ENCODE data around the gene C20orf202.
A peak's percentile ranks its signal among the peaks of the same experiment; 100 is the strongest.
"Not testable (repeated sequence)": the region's sequence is repeated elsewhere in the genome, so short reads cannot be mapped to it uniquely, and the experiment has no call there.

The C20orf202 gene

DNA sequence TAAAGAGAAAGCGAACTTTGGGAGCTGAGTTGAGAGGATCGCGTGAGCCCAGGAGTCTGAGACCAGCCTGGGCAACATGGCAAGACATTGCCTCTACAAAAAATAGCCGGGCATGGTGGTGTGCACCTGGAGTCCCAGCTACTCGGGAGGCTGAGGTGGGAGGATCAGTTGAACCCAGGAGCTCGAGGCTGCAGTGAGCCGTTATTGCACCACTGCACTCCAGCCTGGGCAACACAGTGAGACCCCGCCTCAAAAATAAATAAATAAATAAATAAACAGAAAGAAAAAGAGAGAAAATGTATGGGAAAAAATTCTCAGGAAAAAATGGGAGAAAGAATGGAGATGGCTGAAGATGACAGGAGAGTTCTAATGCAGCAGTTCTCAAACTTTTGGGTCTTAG lies 2.5 kb downstream of the C20orf202 start:
- Histone ChIP-seq H3K4me3 (no peak overlapping the region), H3K27ac (no peak overlapping the region)

DNA sequence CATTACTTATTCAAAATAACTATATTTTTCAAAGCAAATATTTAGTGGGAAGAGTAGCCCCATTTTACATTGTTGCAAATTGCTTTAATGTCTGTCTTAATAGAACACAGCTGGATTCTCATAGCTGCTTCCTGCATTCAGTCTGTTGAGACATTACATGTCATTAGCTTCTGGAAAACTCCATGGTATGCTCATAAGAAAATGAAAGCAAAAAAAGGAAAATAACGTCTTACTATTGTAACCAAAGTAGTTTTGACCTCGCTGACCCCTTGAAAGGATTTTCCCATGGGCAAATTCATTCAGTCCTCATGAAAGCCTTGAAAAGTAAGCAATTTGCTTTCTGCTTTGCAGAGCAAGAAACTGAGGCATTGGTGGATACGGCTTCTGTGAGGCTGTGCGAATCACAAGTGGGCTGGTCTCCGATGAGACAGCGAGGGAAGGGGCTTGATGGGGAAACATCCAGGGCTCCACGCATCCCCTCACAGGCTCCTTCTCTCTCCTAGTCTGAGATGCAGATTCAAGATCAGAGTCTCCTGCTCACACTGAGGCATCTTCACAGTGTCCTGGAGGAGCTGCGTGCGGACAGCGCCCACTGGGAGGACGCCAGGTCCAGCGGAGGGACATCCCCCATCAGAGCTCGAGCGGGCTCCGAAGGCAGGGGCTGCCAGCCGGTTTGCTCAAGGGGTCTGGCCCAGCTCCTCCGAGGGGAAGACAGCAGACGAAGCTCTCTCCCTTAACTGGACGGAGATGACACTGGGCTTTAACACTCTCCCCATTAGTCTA lies 3.3 kb downstream of the C20orf202 start:
- peak overlapping the region in 1 of 21 experiments; percentile 28 for H3K27ac ChIP-seq
- H3K4me3 ChIP-seq, result no peak overlapping the region

DNA sequence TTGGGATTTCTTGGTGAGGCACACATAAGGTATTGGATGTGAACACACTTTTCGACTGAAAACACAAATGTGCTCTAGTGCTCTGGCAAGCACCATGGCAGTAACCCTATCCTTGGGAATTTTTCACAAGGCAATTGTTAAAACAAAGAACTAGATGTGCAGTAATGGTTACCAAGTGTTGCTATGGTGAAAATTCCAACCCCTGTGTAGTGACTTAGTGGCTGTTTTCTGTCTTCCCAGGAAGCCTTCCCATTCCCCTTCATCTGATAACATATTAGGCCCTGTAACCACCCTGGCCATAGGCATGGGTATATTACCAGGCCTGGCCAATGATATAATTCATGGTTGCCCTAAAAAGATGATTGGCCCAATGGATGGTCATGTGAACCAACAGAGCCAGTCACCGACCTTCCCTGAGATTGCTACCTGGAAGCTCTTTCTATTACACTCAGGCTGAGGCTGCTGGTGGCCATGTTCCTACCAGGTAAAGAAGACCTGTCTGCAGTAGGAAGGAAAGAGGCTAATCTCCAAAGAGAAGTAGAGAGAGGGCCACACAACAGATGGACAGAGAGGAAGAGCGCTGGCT lies 4.1 kb downstream of the C20orf202 start:
- Histone ChIP-seq H3K27ac (no peak overlapping the region), H3K4me3 (no peak overlapping the region)

DNA sequence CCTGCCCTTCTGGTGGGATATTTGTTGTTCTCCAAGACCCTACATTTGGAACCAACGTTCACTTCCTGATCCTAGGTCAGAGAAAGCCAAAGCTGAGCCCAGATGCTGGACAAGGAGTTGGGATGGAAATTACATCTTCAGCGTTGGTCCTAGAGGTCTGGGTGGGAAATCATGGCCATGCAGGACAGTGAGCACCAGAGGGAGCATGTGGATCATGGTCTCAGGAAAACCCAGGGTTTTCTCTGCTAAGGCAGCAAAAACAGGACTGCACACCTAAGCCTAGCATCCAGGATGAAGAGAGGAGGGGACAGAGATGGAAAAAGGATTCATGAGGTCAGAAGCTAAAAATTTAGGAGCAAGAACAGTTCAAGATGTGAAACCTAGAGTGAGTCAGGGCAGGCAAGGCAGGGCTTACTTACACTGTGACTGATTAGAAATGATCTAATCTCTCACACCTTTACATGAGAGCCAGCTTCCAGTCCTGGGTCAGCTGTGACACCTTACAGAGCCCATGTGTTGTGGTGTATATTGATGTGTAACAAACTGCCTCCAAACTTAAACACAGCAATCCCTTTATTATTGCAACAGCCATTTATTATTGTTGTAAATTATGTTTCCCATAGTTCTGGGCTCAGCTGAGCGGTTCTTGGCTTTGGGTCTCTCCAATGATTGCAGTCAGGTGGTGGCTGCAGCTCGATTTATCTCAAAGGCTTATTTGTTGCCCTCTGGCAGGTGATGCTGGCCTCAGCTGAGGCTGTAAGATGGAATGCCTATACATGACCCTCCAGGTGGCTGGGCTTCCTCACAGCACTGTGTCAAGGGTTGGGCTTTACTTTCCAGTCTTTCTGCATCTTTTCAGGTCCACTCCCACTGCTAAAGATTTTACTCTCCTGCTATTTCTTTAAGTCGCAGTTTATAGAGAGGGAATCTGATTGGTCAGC lies 6.5 kb downstream of the C20orf202 start:
- H3K4me3 ChIP-seq, result no peak overlapping the region

DNA sequence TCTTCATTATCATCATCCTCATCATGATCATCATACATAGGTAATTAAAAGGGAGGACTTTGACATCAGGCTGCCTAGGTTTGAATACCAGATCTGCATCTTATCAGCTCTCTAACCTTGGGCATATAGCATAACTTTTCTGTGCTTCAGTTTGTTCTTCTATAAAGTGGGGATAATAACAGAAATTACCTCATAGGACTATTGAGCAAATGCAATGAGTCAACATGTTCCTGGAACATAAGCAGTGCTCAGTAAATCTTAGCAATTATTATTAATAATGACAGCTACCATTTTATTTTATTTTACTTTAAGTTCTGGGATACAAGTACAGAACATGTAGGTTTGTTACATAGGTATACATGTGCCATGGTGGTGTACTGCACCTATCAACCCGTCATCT lies 7.2 kb downstream of the C20orf202 start:
- no peak overlapping the region for H3K27ac ChIP-seq

More for the DNA sequence above, 6.5 kb downstream of the C20orf202 start:
- no peak overlapping the region for H3K27ac ChIP-seq

DNA sequence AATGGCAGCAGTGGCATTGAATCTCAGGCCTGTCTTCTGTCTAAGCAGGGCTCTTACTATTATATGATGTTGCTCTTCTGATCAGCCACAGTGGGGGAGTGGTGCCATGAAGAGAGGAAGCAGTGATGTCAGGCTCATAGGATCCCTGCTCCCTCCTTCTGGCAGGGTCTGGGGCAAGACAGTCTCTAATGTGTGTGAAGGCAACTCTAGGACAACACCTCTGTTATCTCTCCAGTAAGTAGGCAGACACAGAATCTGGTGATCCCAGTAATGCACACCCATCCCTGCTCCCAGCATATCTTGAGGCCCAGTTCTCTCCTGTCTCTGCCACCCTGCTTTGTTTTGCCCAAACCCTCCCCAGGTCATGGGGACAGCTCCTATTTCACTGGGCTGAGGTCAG lies 8.8 kb downstream of the C20orf202 start:
- H3K27ac ChIP-seq, result no peak overlapping the region
- H3K4me3 ChIP-seq, result no peak overlapping the region

More for the DNA sequence above, 7.2 kb downstream of the C20orf202 start:
- no peak overlapping the region for H3K4me3 ChIP-seq

DNA sequence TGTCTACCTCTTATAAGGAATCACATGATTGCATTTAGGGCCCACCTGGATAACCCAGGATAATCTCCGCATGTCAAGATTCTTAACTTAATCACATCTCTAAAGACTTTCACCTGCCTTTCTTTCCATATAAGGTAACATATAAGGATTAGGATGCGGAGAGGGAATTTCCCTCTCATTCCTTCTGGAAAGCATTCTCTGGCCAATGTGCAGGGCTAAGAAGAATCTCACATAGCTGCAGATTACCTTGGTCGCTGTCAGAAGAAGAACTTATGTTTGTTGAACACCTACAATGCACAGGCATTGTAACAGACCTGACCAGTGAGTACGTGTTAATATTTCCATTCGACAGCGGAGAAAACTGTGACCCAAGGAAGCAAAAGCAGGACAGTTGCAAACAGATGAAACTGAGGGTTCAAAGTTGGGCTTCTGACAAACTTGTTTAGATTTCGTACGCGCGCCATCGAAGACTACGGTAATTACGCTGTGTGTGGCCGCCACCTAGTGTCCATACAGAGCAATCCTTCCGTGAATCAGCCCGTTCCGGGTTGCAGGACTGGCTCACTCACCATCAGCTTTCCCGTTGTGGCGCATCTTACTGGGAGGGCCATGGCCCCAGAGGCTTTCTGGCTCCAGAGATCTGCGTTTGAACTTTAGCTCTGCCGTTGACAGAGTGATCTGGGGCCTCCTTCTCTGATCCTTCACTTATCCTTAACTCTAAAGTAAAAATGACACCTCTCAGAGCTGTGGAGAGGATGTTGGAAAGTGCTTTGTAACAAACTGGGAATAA lies 9.5 kb downstream of the C20orf202 start:
- Histone ChIP-seq H3K27ac (no peak overlapping the region), H3K4me3 (no peak overlapping the region)

DNA sequence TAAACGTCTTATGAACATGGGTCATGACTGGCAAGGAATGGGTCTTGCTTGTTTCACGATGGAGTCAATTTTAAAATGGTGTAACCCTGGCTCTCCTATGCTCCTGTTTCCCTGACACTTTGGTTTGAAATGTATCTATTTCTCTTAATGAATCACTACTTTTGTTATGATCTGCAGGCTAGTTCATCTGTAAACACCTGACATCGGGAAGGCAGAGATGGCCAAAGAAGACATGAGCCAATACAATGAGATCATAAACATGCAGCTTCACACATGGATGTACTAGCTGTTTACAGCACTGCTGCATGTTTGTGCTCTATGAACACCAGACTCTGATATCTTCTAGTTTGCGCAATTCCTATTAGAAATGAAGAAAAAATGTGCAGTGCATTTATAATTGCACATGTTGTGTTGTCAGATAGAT lies 11.6 kb downstream of the C20orf202 start:
- H3K4me3 ChIP-seq, result no peak overlapping the region
- no peak overlapping the region for H3K27ac ChIP-seq

DNA sequence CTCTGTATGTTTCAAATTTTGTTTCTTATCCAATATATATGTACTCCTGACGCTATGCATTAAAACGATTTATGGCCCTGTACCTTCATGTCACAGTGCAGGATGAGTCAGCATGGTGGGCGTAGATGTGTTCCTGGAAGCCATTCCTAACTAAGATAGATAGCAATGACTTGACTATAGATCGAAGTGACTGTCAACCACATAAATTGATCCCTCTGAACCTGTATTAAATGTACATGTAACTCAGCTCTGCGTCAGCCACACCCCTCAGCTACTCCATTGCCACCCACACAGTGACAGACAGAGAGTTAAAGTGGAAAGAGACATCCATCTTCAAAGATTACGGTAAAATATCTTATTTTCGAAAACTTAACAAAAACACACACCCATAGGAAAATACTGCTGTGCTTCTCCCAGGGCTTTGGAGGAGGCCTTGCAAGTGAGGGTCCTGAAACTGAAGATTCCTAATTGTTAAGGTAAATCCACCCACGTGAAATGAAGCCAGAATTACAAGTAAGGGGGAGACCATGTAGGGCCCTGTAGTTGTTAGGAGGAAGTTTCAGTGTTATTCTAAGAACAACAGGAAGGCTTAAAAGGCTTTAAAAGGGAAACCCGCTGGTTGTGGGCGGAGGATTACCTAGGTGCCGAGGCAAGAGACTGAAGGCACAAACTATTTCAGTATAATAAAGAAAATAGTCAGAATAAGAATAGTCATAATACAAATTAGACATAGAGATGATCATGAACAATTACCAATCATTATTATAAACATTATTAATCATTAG lies 12.3 kb downstream of the C20orf202 start:
- Histone ChIP-seq H3K27ac (no peak overlapping the region), H3K4me3 (no peak overlapping the region)

DNA sequence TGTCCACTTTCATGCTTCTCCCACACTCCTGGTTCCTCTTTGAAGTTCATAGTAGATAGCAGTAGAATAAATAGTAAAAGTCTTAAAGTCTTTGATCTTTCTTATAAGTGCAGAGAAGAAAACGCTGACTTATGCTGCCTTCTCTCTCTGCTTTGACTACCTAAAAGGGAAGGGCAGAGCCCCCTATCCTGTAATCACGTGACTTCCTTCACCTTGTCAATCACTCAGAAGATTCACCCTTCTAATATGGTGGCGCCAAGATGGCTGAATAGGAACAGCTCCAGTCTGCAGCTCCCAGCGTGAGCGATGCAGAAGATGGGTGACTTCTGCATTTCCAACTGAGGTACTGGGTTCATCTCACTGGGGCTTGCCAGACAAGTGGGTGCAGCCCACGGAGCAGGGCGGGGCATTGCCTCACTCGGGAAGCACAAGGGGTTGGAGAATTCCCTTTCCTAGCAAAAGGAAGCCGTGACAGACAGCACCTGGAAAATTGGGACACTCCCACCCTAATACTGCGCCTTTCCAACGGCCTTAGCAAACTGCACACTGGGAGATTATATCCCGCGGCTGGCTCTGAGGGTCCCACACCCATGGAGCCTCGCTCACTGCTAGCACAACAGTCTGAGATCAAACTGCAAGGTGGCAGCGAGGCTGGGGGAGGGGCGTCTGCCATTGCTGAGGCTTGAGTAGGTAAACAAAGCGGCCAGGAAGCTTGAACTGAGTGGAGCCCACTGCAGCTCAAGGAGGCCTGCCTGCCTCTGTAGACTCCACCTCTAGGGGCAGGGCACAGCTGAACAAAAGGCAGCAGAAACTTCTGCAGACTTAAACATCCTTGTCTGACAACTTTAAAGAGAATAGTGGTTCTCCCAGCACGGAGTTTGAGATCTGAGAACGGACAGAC lies 13.5 kb downstream of the C20orf202 start:
- H3K27ac ChIP-seq, H3K4me3 ChIP-seq: not testable (repeated sequence)

DNA sequence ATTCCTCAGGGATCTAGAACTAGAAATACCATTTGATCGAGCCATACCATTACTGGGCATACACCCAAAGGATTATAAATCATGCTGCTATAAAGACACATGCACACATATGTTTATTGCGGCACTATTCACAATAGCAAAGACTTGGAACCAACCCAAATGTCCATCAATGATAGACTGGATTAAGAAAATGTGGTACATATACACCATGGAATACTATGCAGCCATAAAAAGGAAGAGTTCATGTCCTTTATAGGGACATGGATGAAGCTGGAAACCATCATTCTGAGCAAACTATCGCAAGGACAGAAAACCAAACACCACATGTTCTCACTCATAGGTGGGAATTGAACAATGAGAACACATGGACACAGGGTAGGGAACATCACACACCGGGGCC lies 19.5 kb downstream of the C20orf202 start:
- not testable (repeated sequence) for H3K4me3 ChIP-seq, H3K27ac ChIP-seq

DNA sequence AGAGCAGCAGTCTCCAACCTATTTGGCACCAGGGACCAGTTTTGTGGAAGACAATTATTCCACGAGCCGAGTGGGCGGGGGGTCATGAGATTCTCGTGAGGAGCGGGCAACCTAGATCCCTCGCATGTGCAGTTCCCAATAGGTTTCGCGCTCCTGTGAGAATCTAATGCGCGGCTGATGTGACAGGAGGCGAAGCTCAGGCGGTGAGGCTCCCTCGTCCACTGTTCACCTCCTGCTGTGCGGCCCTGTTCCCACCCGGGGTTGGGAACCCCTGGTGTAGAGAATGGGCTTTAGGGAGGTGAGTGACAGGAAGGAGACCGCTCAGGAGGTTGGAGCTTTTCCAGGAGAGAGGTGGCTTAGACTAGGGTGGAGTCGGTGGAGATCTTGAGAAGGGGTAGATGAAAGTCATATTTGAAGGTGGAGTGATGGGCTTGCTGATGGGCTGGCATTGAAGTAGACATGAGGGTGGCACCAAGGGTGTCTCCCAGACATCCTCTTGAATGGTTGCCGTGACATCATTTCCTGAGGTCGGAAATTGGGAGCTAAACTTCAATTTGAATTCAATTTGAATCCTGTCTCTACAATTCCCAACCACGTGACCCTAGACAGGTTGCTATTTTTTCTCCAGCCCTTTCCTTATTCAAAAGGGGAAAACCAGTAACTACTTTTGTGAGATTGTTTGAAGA lies 21.1 kb downstream of the C20orf202 start:
- no peak overlapping the region for H3K27ac ChIP-seq
- H3K4me3 ChIP-seq, result no peak overlapping the region

DNA sequence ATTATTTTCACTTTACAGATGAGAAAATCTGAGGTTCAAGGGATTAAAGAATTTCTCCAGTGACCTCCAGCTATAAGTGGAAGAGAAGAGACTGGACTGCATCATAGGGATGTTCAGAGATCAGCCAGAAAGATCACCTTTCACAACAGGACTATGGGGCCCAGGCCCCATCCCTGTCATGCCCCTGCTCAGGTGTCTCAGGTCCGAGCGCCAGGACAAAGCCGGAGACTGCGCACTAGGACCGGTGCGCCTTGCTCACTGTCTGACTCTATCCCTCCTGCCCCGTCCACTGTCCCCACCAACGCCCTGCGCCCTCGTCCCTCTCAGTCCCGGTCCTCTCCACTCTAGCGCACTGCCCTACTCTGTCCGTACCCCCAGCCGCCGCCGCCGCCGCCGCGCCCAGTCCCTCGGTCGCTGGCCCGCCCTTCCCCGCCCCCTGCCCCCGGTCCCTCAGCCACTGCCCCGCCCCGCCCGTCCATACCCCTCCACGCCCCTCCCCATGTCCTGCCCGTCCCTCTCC lies 22.1 kb downstream of the C20orf202 start:
- peak overlapping the region in 1 of 21 experiments; percentile 2 for H3K27ac ChIP-seq
- peak overlapping the region in 6 of 7 experiments; percentile 2 to 38 (median 20) for H3K4me3 ChIP-seq

DNA sequence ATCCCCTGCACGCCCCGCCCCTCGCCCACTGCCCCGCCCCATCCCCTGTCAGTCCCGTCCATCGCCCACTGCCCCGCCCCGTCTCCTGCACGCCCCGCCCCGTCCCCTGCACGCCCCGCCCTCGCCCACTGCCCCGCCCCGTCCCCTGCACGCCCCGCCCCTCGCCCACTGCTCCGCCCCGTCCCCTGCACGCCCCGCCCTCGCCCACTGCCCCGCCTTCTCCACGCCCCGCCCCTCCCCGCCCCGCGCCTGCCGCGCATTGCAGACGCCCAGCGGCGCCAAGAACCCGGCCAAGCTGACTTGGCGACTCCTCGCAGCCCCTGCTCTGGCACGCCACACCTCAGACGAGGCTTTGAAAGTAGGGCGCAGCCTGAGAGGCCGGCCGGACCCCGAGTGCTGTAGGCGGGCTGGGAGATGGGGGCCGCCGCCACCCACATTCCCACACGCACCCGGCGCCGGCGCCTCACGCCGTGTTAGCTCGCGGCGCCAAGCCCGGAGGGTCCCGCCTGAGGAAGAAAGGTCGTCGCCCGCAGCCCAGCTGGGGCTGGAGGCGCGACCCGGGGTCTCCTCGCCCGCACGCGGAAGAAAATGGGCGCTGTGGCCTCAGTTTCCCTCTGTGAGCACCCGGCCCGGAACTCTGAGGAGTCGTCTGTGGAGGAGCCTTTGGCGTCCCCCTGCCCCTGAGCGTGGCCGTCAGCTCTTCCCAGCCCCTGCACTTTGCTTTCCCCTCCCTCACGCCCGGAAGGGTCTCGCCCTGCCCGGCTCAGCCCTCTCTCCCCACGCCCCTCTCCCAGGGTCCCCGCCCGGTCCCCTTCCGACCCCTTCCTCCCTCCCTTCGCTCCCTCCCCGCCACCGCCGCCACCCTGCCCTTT lies 22.8 kb downstream of the C20orf202 start, which contains the start of gene RAD21L1:
Gene RAD21L1, plus strand, starts transcription at position 262 of the 872 bp plus-strand sequence. CDS start 2,410 bp downstream, outside the sequence.
- H3K27ac ChIP-seq, result peak within 1 kb of the TSS in 2 of 21 experiments; percentile 38 to 49
- peak within 1 kb of the TSS; percentile 39 to 56 (median 41) for H3K4me3 ChIP-seq

DNA sequence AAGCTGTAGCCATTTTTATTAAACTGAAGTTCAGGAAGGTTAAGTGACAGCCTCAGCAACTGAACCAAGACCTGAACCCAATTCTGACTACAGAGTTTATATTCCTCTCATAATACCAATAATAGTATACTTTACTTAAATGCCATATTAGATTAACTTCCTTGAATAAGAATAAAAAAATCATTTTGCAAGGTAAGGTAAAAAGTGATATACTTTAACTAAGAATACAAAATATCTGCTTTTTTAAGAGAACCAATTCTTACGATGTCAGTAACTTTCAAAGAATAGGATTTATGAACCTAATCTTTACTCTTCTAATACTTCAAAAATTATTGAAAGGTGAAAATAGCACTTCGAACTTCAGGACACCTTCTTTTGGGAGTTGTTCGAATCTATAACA lies 26.3 kb downstream of the C20orf202 start:
- no peak overlapping the region for H3K27ac ChIP-seq
- H3K4me3 ChIP-seq, result no peak overlapping the region
